SU-DHL-6 (cell line): ENCODE results near the gene LRRC34.
A peak's percentile ranks its signal among the peaks of the same experiment; 100 is the strongest.

Experiments
- H2AFZ ChIP-seq: fragments of 200-600 bp; sonication (generic); 2 replicates; pipeline ENCODE4 v1.6.1; 2014; ENCODE audit warnings: low read depth, mild to moderate bottlenecking, moderate library complexity, mixed read lengths, antibody characterized with exemption, low read length; ENCODE audit not compliant: severe bottlenecking
- H3F3A ChIP-seq: fragments of 200-600 bp; shearing (Covaris generic); 2 replicates; pipeline ENCODE4 v1.6.0; 2016; ENCODE audit warnings: antibody characterized with exemption, mild to moderate bottlenecking; ENCODE audit not compliant: insufficient read depth
- H3K27ac ChIP-seq: fragments of 200-600 bp; sonication (generic); 2 replicates; pipeline ENCODE4 v1.5.1; 2016; ENCODE audit warnings: low read depth, mild to moderate bottlenecking, low read length, moderate library complexity, mixed read lengths
- H3K27me3 ChIP-seq: fragments of 200-600 bp; sonication (generic), shearing (Covaris generic); 2 replicates; pipeline ENCODE4 v1.6.0; 2014; ENCODE audit warnings: mild to moderate bottlenecking, low read length
- H3K36me3 ChIP-seq: fragments of 200-600 bp; sonication (generic); 2 replicates; pipeline ENCODE4 v1.6.1; 2014; ENCODE audit warnings: mild to moderate bottlenecking, low read length, mixed read lengths
- H3K4me2 ChIP-seq: fragments of 300-600, 200-600 bp; shearing (Covaris generic), sonication (generic); 2 replicates; pipeline ENCODE4 v1.6.0; 2014; ENCODE audit warnings: low read length, low read depth, mild to moderate bottlenecking; ENCODE audit not compliant: poor library complexity, severe bottlenecking
- H3K4me3 ChIP-seq: fragments of 200-600 bp; sonication (generic); 2 replicates; pipeline ENCODE4 v1.5.1; 2014; ENCODE audit warnings: antibody characterized with exemption, low read length, mild to moderate bottlenecking, mixed read lengths; ENCODE audit not compliant: insufficient read depth, poor library complexity, severe bottlenecking
- H3K79me2 ChIP-seq: fragments of 200-600 bp; sonication (generic); 2 replicates; pipeline ENCODE4 v1.6.1; 2014; ENCODE audit warnings: mild to moderate bottlenecking, low read length, moderate library complexity; ENCODE audit not compliant: insufficient read depth
- H3K9ac ChIP-seq: fragments of 200-600 bp; sonication (generic); 2 replicates; pipeline ENCODE4 v1.7.0; 2014; ENCODE audit warnings: mild to moderate bottlenecking, low read length
- H3K9me2 ChIP-seq: fragments of 200-600 bp; sonication (generic); replicated peaks from 2 replicates; pipeline ENCODE4 v1.6.1; 2014; ENCODE audit warnings: low read length; ENCODE audit not compliant: insufficient read depth
- H3K9me3 ChIP-seq: fragments of 200-600 bp; sonication (generic); 2 replicates; pipeline ENCODE4 v1.6.1; 2014; ENCODE audit warnings: low read length, mixed read lengths; ENCODE audit not compliant: insufficient read depth
- H4K20me1 ChIP-seq: fragments of 200-600 bp; sonication (generic); 2 replicates; pipeline ENCODE4 v1.6.1; 2014; ENCODE audit warnings: low read depth, mild to moderate bottlenecking, antibody characterized with exemption, low read length, moderate library complexity, mixed read lengths
- CTCF ChIP-seq: fragments of 200-600 bp; sonication (generic); IDR thresholded peaks from one replicate; pipeline ENCODE4 v1.5.1; 2017; ENCODE audit warnings: antibody characterized with exemption, mild to moderate bottlenecking, low read length, moderate library complexity; ENCODE audit not compliant: insufficient read depth, poor library complexity, severe bottlenecking
- EZH2phosphoT487 ChIP-seq: fragments of 200-600 bp; sonication (generic), shearing (Covaris generic); conservative IDR thresholded peaks from 2 replicates; pipeline ENCODE4 v1.6.1; 2018; ENCODE audit warnings: mild to moderate bottlenecking, antibody characterized with exemption, low read length, moderate library complexity, mixed read lengths

Gene LRRC34

DNA sequence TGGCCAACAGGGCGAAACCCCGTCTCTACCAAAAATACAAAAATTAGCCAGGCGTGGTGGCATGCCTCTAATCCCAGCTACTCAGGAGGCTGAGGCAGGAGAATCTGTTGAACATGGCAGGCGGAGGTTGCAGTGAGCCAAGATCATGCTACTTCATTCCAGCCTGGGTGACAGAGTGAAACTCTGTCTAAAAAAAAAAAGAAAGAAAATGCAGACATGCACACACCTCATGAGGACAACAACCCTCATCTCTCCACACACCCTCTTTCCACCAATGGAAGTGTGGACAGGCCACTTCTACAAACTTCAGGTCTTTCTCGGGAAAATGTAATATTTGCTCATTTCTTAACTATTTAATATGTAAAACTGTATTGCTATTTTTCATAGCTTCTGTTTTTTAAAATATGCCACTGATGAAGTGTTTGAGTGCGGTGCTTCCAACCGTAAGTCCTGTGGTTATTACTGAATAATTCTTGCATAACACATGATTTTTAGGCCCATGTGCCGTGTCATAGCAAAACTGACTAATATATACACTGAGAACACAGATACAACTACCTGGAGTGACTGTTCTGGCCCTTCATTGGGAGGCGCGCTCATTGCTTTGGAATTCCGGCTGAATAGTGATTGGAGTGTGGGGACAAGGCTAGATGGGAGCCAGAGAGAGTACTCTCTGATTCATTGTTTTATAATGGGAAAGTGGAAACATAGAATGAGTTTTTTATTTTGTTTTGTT is 33.9 kb upstream of the LRRC34 start:
- Histone ChIP-seq H3K27ac (no peak overlapping the region), H3K79me2 (no peaks in the 10 kb centered on the region), H3K27me3 (no peaks in the 10 kb centered on the region), H3K9me2 (no peaks in the 10 kb centered on the region), H3K4me2 (no peak overlapping the region), H3K4me3 (no peak overlapping the region), H2AFZ (no peak overlapping the region), H3K36me3 (no peaks in the 10 kb centered on the region), H3K9ac (no peak overlapping the region), H4K20me1 (no peaks in the 10 kb centered on the region), H3K9me3 (no peaks in the 10 kb centered on the region), H3F3A (no peaks in the 10 kb centered on the region)
- TF ChIP-seq EZH2phosphoT487 (no peak), CTCF (no peak)

DNA sequence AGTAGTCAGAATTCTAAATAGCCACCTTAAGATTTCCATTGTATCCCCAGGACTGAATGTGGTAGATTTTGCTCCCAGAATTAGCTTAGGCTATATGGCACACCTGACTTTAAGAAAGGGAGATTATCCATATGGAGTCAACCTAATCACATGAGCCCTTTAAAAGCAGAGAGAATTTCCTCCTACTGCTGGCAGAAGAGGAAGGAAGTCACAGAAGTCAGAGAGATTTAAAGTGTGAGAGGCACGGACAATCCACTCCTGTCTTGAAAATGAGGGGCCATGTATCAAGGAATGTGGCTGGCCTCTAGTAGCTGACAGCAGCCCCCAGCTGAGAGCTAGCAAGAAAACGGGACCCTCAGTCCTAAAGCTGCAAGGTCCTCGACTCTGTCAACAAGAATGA is 30.3 kb upstream of the LRRC34 start:
- H3K4me3 ChIP-seq: no peak overlapping the region
- no peak overlapping the region for H3K27ac ChIP-seq
- H3K9ac ChIP-seq: no peak overlapping the region
- no peaks in the 10 kb centered on the region for H4K20me1 ChIP-seq
- no peaks in the 10 kb centered on the region for H3K36me3 ChIP-seq
- no peaks in the 10 kb centered on the region for H3F3A ChIP-seq
- no peak for TF ChIP-seq CTCF
- no peak overlapping the region for H3K4me2 ChIP-seq
- H2AFZ ChIP-seq: peak overlapping the region; percentile 43
- H3K79me2 ChIP-seq: no peaks in the 10 kb centered on the region
- H3K9me3 ChIP-seq: no peaks in the 10 kb centered on the region
- no peaks in the 10 kb centered on the region for H3K9me2 ChIP-seq
- H3K27me3 ChIP-seq: no peaks in the 10 kb centered on the region

DNA sequence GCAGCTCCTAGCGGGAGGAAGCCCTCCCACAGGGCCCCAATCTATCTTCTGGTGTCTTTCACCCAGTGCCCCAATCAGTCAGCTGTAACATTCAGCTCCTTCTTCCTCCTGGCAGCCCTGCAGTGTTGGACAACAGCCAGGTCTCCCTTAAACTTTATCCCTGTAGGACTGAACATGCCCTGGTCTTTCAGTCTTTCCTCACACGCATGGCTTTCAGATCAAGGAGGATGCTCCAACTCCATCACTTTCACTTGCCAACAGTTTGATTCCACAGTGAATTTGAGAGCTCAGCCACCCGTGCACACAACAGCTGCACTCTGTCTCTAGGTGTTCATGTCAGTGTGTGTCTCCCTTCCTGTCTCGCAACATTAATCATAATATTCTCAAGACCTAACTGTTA is 28.5 kb upstream of the LRRC34 start:
- H3K4me2 ChIP-seq: no peak overlapping the region
- no peaks in the 10 kb centered on the region for H3K9me2 ChIP-seq
- no peak overlapping the region for H3K4me3 ChIP-seq
- H3K9me3 ChIP-seq: no peaks in the 10 kb centered on the region
- H3K79me2 ChIP-seq: no peaks in the 10 kb centered on the region
- no peak overlapping the region for H3K9ac ChIP-seq
- H3K27ac ChIP-seq: no peak overlapping the region
- H3K36me3 ChIP-seq: no peaks in the 10 kb centered on the region
- no peak overlapping the region for H2AFZ ChIP-seq
- no peaks in the 10 kb centered on the region for H4K20me1 ChIP-seq
- no peaks in the 10 kb centered on the region for H3F3A ChIP-seq
- TF ChIP-seq CTCF (no peak), EZH2phosphoT487 (no peak)
- H3K27me3 ChIP-seq: no peaks in the 10 kb centered on the region
